Right kidney (tissue), 1 donor: ENCODE results near the gene PDSS2.
"Not testable (repeated sequence)": the region's sequence is repeated elsewhere in the genome, so short reads cannot be mapped to it uniquely, and the experiment has no call there.

Experiments used
- DNase-seq: peaks from one replicate; pipeline ENCODE4 v3.0.0-alpha.2; 2016

Gene PDSS2

DNA sequence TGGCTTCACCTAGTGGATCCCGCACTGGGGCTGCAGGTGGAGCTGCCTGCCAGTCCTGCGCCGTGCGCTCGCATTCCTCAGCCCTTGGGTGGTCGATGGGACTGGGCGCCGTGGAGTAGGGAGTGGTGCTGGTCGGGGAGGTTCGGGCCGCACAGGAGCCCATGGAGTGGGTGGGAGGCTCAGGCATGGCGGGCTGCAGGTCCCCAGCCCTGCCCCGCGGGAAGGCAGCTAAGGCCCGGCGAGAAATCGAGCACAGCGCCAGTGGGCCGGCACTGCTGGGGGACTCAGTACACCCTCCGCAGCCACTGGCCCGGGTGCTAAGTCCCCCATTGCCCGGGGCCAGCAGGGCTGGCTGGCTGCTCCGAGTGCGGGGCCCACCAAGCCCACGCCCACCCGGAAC is 95.2 kb downstream of the PDSS2 start:
- not testable (repeated sequence) for DNase-seq

DNA sequence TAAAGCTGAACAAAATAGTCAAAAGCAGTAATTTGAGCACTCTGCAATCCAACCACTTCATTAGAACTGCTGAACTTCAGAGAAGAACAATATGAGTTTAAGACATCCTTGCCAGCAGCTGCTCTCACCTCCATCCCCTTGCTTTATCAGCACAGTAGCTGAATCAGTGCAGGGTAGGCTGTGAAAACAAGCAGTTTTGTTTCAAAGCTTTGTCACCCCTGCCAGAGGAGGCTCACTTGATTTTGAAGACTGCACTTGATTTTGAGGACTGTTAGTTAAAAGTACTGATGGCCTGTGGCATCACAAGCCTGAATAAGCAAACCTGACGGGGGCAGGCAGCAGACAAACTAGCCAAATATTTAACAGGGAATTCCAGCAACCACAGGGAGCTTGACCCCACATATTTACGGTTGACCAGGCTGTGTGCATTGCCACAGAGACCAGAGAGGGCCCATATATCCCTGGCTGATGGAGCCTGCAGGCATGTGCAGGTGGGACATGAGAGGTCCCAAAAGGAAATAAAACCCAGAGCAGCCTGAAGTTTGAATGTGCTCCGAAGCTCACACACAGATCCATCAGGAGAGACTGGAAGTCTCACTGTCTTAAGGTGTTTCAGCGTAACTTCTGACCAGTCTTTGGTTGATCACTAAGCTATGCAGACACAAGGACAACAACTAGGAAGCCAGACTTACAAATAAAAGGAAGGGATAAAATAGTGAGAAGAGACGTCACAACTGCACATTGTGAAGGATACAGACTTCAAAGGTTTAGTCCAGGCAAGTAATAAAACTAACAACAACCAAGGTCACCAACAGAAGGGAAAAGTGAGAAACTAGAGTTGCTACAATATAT is 97.4 kb downstream of the PDSS2 start:
- peak; percentile 19 for DNase-seq

DNA sequence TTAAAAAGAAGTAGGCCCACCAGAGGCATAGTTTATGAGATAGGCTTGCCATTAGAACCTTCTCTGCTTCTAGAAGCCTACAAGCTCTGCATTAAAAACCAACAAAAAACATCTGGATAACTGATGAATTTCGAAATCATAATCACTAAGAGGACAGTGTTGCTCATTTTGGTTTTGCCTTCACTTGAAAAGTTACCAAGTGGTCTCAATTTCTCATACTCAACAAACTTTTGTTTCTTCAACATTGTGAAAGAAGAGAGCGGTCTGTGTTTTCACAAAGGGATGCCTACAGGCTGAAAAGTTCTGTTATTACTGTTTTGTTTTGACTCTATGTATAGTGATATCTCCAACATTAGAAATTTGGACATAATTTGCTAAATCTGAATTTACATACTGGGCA is 98.9 kb downstream of the PDSS2 start:
- DNase-seq = no peak

DNA sequence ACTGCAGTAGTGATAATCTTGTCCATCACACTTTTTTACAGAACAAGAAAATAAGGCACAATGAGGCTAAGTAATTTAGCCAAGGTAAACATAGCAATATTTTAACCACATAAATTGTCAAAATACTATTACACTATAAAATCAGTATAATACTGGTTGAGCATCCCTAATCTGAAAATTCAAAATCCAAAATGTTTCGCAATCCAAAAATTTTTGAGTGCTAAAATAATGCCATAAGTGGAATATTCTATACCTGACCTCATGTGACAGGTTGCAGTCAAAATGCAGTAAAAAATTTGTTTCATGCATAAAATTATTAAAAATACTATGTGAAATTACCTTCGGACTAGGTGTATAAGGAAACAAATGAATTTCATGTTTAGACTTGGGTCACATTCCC is 101.5 kb downstream of the PDSS2 start:
- DNase-seq = no peak

DNA sequence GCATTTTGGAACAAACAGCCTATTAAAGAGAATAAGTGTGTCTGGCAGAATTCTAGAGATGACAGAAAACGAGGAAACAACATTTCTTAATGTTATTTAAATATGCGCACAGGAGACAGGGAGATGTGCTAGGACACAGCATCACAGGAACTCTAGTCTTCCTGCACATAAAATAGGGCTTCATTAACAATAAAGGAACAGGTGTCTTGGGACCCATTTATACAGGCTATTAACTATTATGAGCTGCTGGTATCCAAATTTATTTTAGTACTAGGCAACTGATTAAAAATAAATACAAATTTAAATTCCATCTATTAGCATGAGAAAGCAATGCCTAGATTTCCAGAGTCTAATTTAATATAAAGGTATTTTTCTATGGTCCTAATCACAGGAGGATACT is 102.3 kb downstream of the PDSS2 start:
- DNase-seq = no peak

DNA sequence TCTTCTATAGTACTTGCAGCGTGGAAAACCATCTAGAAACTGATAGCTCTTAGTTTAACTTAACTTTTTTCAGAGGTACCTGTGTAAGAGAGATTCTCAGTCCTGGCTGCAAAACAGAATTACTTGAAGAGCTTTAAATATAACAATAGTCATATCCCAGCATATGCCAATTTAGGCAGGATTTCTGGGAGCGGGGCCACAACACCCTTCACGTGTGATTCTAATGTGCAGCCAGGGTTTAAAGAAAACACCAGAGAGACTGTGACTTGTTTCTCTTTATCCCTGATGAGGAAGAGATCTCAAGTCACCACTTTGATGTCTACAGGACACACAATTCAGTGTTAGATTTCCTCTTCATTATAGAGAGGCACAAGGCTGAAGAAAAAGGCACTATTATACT is 103.7 kb downstream of the PDSS2 start:
- no peak for DNase-seq

DNA sequence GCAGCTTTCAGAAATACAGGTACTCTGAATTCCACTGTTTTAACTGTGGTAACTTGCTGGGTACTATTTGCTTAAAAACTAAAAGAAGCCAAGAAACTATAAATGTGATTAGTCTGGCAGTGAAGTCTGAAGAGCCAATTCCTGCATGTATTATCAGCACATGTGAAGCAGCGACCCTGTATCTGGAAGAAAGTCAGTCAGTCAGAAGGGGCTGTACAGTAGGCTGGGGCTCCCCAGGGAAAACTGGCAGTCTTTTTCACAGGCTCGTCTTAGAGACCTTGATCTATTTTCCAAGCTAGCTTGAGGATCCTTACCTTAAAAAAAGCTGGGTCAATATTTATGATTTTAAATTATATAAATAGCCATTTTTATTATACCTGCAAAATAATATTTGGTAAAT is 104.9 kb downstream of the PDSS2 start:
- no peak for DNase-seq

DNA sequence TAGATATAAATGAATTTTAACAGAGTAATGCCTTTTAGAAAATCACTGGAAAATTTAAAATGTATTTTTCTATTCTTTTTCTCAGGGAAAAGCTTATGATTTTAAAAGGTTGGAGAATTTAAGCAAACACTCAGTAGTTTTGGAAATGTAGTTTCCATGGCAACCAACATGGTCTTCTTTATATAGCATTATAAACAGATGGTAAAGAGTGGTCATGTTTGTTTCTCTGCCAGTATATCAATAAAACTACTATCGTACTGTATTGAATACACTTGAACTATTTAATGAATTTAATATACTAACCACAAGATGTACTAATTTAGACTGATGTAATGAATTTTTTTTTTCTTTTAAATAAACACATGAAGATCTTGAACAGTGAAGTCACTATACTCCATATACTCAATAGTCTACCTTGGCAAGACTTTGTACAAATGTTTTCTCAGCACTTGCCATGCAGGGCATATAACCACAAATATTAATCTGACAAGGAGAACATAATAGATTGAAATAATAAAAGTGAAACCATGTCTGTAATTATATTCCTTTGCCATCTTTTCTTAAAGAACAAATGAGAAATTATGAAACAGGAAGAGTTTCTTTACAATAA is 105.5 kb downstream of the PDSS2 start:
- DNase-seq = no peak

DNA sequence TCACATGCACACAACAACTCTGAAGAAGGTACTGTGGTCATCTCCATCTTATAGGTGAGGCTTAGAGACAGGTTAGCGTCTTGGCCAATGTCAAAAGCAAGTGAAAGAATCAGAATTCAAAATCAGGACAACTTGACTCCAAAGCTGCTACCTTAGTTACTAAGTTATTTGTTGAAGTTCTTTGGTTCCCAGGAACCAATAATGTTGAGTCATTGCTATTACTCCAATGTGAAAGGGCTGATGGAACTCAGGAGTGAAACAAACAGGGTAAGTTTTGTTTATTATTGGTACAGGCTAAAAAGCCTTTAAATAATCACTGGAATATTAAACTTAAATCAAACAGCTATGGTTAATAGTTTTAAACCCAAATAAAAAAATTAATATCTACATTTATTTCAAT is 111.1 kb downstream of the PDSS2 start:
- no peak for DNase-seq

DNA sequence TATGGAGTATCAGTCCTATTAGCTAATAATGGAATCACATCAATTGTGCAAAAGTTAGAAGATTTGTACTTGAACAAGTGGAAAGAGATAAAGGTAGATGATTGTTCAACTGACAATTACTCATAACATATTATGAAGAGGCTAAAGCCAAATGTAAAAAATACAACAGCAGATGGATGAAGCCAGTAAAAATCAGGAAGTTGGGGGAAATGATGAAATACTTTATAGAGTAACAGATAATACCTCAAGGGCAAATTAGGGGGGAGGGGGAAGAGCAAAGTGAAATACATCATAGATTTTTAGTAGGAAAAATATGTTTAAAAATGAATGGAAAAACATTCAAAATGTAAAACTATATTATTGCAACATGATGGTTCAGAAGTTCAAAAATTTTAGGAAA is 114.0 kb downstream of the PDSS2 start:
- DNase-seq = no peak

DNA sequence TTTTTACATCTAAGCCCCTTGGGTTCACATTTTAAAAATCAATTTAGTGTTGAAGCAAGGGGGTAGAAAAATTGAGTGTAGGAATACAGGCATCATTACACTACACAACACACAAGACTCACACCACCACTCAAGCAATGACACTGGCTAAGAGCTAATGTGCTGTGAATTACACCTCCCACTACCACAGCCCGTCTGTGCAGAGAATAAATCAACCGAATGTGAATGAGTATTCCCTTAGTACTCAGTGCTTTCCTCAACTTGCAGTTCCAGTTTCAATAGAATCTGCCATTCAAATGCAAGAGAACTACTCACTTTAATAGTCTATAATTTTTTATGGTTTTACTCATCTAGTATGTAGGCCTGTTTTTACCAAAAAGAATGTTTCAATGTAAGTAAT is 114.4 kb downstream of the PDSS2 start:
- no peak for DNase-seq

DNA sequence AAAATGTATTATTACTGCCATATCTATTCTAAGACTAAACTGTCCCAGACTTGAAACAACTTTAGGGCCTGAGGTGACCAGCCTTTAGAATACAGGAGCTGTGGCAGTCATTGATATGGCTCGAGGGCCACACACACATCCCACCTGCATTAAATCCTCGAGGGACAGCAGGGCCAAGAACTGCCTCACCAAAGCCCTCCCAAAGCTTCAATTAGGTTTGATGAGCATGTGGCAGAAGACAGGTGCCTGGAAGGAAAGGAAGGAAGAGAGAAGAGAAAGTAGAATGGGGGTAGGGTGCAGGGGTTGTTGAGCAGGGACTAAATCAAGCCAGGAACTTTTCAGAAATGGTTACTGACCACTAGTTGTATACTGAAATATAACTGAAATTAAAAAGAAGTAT is 115.0 kb downstream of the PDSS2 start:
- no peak for DNase-seq

DNA sequence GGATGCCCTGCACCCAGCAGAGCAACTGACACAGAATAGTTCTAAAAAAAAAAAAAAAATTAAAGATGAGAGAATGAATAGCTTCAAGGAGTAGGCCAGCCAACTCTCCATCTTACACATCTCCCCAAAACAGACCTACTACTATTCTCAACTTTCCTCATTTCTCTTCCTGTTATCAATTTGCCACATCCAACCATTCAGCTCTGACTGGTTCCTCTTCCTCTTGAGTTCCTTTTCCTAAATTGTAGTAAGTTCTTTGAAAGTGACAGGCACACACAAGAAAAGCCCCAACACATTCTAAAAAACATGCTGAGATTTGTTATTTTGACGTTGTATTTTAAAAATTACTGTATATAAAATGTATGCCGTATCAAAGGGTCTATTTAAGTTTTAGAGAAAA is 117.2 kb downstream of the PDSS2 start:
- DNase-seq = no peak

DNA sequence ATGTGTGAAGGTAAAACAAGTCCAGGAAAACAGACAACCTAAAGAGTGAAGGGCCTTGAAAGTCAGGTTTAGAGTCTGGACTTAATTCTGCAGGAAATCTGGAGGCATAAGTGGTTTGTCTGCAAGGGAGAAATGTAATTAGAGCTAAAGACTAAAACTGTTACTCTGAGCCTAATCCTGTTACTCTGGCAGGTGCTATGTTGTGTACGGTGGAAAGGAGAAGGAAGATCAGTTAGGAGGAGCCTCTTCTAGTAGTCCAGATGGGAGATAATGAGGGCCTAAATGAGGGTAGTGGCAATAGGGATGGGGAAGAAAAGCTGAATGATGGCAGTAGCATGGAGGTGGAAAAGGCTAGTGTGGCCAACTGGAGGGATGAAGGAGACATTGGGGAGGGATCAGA is 118.5 kb downstream of the PDSS2 start:
- DNase-seq = no peak

DNA sequence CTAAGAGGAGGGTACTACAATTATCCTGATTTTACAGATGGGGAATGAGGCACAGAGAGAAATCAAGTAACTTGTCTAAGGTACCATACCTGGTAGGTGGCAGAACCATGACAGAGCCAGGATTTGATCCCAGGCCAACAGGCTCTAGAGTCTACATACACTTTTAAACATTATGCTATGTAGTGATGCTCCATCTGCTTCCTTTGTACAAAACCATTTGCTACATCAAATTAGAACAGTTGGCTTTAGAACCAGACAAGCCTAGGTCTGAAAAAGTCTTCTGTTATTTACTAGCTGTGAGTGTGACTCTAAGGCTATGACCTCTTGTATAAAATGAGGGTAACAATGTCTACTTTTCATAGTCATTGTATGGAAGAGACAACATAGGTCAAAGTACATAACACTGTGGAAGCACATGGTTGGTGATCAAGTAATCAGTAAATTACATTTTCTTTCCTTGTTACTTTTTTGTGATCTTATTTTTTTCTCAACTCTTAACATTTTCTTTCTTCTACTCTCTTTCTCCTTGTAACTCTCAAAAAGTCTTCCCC is 122.1 kb downstream of the PDSS2 start:
- DNase-seq = no peak

DNA sequence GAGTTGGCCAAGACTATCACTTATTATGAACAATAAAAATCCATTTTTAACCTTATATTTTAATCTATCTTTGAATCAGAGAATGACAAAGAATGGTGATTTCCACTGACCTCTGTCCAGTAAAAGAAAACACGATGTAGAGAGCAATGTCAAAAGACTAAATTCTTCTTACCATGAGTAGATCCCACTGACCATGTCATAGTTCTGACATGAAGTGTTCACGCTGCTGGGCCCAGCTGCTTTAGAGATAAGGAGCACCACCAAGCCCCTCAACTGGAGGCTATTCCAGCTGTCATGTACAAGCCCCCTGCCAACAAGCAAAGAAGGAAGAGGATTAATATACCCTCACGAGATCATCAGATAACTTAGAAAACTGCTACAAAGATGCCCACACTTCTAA is 125.3 kb downstream of the PDSS2 start:
- no peak for DNase-seq

DNA sequence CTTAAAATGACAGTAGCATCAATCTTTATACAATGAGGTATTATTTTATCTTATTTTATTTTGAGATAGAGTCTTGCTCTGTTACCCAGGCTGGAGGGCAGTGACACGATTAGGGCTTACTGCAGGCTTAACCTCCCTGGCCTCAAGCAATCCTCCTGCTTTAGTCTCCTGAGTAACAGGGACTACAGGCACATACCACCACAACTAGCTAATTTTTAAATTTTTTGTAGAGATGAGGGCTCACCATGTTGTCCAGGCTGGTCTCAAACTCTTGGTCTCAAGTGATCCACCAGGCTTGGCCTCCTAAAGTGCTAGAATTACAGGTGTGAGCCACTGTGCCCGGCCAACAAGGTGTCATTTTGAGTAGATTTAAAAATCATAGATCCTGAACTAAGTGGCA is 125.9 kb downstream of the PDSS2 start:
- DNase-seq = no peak

DNA sequence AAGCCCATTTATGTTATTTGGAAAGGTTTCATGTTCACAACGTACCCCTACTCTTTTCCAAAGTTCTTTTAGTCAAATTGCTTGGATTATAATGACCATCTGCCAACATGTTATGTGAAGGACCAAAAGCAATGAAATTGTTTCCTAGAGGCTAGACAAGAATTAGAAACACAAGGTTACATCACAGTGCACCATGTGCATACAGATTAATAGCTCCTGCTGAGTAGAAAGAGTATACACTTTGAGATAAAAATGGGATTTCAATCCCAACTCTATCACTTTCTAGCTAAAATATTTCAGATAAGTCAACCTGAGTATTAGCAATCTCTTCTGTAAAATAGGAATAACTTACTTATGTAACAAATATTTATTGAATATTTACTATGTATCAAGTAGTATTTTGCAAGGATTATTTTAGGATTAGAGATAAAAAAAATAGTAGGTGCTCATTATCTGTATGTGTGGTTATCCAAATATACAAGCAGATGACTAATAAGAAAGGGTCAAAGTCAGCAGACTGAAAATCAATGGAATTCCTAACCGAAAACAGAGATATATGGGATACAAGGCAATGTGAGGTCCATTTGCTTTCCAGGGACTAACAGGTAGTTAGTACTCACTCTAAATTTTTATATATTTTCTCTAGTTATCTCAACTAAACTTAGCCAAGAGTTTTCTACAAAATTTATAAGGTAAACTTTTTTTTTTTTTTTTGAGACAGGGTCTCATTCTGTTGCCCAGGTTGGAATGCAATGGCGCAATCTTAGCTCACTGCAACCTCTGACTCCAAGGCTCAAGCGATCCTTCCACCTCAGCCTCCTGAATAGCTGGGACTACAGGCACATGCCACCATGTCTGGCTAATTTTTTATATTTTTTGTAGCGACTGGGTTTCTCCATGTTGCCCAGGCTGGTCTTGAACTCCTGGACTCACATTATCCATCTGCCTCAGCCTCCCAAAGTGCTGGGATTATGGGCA is 127.7 kb downstream of the PDSS2 start:
- no peak for DNase-seq

DNA sequence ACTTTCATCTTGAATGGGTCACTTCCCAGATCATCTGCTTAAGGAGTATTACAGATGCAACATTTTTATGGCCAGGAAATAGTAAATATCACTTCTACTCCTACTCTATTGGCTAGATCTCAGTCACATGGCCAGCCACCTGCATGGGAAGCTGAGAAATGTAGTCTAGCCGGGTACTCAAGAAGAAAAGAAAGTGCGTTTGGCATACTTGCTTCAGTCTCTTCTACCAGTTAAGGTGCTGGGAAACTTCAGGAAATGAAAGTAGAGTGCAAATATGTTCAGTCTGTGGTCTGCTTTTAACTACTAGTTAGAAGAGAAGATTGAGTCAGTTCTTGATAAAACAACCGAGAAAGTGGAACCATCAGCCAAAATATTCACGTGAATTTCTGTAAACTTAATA is 129.2 kb downstream of the PDSS2 start:
- no peak for DNase-seq

DNA sequence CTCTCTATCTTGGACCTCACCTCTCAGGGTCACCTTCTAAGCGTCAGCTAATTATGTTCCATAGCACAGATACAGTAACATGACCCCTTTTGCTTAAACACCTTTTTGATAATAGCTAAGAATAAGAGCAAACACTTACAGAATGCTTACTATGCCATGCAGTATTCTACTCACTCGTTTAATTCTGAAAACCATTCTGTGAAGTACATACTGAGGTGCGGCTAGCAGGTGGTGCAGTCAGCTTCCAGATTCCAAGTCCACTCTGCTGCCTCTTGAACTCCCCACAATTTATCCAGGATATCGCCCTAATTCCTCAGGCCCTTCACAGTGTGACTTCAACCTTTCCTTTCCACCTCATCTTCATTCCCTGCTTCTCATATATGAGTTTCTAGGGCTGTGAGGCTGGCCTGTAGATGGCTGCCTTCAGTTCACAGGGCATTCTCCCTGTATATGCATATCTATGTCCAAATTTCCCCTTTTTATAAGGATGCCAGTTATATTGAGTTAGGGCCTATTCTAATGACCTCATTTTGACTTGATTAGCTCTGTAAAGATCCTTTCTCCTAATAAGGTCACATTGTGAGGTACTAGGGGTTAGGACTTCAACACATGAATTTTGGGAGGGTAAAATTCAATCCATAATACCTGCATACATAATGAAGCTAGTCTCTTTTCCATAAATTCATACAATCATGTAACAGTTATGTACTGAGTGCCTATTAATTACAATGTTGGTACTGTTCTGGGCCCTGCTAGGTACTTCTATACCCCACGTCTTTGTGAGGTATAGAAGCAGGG is 130.1 kb downstream of the PDSS2 start:
- no peak for DNase-seq

DNA sequence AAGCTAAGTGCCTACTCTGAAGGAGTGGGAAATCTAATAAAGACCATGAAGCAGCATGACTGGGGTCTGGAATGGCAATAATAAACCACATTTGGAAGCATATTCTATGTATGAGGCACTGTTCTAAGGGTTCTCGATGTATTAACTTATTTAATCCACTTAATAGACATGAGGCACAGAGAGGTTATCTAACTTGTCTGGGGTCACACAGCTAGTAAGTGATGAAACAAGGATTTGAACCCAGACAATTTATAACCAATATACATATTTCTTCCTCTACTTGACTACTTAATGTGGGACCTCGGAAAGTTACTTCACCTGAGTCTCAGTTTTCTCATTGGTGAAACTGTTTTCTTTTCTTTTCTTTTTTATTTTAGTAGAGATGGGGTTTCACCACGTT is 131.3 kb downstream of the PDSS2 start:
- DNase-seq = no peak
